HG03457 (cell line): ENCODE data around the gene PPFIBP1.
"Not testable (repeated sequence)": the region's sequence is repeated elsewhere in the genome, so short reads cannot be mapped to it uniquely, and the experiment has no call there.

Experiments
- ATAC-seq: cut with Tn5 transposase; IDR thresholded peaks from one replicate; pipeline ENCODE4 v1.9.1; 2021; ENCODE audit warnings: moderate number of reproducible peaks; ENCODE audit not compliant: unreplicated experiment

PPFIBP1 gene

DNA sequence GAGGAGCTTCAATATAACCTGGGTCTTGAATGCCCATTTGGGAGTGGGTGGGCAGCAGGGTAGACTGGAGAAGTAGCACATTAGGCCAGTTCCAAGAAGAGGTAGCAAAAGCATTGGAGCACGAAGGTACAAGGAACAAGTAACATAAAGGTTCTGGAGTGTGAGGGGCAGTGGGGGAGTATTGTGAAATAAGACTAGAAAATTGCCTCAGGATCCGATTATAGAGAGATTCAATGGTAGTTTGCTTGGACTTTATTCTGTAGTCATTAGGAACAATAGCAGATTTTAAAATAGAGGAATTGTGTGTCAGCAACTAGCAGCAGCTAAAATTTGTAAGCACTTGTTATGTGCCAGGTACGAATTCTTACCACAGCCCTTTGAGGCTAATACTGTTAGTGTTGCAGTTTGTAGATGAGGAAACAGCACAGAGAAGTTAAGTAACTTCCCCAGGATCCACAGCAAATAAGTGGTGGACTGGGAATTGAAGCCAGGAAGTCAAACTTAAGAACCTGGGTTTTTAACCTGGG lies 61.8 kb downstream of the PPFIBP1 start:
- no peak for ATAC-seq

DNA sequence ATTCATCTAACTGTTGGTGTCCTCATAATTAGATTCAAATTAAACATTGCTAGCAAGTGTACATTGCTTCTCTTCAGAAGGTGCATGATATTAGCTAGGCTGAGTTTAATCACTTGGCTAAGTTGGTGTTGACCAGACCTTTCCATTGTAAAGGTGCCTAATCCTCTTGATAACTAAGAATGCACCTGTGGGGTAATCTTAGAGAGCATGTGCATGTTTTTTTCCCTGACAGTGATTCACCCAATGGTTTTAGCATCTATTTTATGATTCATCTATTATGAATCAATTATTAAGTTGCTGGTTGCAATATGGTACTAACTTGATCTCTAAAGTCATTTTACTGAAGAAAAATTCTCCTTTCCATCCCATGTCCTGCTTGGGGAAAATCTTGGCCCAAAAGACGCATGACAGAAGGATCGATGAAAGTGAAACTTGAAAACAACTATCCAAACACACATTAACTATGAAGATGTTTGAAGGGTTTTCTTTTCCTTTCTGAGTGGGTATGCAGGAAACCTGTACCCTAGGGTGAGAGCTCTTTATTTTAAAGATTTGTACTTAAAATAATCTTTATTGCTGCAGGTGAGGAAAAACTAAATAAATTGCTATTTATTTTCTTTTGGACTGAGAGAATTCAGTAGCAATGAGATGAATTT lies 64.2 kb downstream of the PPFIBP1 start:
- ATAC-seq = not testable (repeated sequence)

DNA sequence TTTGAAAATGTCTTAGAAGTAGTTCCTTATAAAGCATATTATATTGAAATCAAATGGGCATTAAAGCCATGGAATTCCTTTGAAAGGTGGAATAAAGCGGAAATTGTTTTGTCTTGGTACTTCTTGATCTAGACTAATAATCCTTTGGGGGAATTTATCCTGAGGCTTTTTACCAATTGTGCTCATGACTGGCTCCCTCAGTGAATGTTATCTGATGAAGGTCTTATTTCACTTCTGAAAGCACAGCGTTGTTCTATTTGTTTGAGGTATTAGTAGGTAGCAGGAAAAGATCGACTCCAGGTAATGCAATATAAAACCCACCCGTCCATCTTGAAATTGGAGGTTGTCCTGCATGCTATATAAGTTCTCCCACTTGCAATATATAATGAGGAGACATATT lies 64.8 kb downstream of the PPFIBP1 start:
- ATAC-seq = no peak

DNA sequence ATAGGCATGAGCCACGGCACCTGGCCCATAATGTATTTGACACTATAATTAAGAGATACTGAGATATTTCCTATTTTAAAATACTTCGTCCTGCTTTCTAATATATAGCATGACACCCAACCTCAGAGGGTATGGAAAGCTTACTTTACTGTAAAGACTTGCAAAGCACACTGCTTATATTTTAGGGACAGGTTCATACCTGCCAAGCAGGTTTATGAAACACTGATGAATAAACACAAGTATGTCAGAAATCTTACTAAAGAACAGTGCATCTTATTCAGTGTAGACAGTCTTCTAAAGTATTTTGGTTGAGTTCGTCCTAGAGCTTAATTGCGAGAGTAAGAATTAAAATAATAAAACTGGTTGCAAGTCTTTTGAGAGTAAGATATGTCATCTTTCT lies 65.4 kb downstream of the PPFIBP1 start:
- no peak for ATAC-seq

DNA sequence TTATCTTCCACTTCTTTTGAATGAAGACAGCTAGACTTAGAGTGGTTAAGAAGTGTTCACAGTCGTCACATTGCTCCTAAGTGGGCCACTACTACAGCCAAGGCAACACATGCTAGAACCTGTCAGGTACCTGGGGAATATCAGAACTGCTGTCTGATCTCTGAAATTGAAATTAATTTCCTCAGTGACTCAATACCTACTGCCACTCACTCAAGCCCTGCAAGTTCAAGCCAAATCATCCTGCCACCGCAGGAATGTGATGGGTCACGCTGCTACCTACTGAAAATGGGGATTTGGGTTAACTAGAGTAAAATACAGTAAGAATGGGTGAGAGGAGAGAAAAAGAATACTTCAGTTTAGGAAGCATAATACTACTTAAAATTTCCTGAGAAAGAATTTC lies 67.7 kb downstream of the PPFIBP1 start:
- ATAC-seq = not testable (repeated sequence)

DNA sequence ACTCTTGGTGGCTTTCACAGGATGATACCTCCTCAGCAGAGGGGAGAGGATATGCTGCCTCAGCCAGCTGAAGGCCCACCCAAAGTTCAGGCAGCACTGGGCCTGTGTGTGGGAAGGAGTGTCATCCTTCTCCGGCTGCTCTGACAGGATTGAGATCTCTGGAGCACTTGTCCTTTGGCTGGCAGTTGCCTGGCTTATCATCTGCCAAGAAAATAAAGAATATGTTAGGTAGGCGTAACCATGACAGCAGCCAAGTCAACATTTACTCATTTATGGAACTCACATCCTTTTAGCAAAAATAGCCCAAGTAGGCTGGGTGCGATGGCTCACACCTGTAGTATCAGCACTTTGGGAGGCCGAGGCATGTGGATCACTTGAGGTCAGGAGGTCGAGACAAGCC lies 68.5 kb downstream of the PPFIBP1 start:
- no peak for ATAC-seq

DNA sequence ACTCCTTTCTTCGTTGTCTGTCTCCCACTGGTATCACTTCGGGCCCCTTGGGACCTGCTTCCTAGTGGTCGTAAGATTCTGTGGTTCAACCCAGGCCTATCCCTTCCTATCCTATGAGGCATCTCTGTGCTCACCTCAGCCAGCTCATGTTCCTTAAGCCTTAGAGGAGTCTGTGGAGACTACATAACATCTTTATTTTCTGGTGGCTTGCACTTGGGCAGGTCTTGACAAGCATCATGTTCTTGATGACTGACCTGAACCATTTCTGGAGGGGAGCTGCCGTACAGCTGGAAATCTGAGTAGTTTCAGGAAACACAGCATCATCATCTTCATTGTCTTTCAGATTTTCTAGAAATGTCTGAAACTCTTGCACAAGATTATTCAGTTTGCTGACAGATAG lies 69.3 kb downstream of the PPFIBP1 start:
- ATAC-seq = no peak

DNA sequence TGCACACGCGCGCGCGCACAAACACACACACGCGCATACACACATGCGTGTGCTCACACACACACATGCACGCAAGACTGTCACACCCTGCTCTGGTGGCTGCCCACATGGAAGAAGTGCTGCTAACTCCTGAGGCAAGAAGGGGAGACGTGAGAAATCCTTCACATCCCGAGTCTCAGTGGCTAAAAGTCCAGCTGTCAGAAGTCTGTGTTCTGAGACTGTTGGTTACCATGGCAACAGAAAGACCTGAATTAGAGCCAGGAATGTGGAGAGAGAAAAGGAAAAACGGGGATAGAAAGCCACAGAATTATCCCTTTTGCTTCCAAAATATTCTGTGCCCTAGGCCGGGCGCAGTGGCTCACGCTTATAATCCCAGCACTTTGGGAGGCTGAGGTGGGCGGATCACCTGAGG lies 71.2 kb downstream of the PPFIBP1 start:
- no peak for ATAC-seq

DNA sequence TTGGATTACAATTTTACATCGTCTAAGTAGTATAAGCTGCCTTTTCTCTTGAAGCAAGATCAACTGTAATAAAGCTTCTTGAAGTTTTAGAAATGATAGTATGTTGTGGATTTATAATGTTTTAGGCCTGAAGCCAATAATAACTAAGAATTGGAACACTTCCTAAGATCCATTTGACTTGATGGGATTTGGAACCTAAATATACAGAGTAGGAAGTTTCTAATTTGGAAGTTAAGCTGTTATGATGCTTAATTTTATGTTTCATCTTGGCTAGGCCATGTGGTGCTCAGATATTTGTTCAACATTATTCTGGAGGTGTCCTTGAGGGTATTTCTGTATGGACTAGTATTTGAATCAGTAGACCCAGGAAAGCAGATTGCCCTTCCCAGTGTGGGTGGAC lies 74.9 kb downstream of the PPFIBP1 start:
- ATAC-seq = not testable (repeated sequence)

DNA sequence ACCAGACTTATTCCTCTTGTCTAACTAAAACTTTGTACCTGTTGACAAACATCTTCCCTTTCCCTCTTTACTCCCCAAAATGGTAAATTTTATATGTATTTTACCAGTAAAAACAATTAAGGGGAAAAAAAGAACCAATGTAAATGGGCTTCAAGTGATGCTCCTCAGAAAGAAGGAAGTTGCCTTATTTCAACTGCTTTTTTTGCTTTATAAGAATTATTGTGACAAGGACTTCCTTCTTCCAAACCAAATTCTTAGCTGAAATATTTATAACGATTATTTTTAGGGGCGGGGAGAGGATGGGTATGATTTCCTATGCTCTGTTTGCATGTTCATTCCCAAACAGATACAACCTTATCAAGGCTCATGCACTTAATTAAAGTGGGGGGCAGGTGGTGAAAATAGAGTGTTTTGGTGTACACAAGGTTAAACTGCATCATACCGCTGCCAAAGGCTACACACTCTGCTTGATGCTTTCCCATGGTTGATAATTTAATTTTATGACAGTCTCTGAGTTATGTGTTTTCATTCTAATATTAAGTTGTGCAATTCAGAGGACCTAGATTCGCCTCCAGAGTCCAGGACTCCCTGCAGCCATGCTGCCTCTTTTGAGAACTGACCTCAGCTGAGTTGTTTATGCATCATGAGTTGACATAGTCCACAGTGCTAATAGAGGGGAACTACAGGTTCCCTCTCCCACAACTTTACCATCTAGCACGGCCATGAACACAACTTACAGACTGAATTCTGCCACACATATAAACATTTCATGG lies 77.2 kb downstream of the PPFIBP1 start:
- ATAC-seq = not testable (repeated sequence)

DNA sequence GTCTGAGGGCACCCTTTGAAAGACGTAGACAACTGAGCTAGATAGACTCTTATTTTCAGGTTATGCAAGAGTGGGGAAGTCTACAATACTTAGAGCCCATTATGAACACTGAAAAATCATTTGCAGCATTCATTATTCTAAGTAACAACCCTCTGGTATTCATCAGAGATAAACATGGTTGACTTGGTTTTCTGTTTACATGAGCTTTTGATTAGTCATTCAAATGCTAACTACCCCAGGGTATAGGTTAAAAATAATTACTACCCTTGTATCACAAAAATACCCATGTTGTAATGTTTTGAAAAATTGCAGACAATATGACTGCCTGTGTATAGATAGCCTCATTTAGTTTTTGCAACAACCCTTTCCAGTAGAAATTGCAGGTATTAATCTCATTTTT lies 78.5 kb downstream of the PPFIBP1 start:
- no peak for ATAC-seq

DNA sequence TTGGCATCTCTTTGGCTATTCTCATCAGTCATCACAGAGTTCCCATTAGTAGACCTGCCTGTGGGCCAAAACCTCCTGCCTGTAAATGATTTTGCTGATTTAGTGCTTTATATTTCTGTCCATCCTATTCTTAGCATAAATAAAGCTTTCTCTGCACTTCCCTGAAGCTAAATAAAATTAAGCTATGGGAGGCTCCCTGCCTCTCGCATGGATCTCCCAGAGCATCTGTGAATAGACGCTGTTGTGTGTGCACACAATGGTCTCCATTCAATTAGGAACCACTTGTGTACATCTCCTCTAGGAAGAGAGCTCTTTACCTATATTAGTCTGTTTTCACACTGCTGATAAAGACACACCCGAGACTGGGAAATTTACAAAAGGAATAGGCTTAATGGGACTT lies 80.4 kb downstream of the PPFIBP1 start:
- no peak for ATAC-seq

DNA sequence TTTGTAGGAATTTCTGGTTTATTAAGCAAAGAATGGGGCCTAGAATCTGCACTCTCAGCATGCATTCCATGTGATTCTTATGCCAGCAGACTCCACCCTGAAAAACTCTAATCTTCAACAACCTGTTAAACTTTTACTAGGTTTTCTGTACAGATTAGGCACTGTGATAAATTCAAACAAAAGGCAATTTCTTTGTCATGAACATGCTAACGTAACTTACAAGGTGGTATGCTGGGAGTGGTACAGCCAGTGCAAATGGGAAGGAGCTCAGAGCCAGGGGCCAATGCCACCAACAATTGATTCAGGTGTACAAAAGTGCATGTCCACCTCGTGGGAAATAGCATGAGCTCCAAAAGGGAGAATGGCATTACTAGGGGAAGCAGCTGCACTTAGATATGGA lies 83.0 kb downstream of the PPFIBP1 start:
- ATAC-seq = no peak

DNA sequence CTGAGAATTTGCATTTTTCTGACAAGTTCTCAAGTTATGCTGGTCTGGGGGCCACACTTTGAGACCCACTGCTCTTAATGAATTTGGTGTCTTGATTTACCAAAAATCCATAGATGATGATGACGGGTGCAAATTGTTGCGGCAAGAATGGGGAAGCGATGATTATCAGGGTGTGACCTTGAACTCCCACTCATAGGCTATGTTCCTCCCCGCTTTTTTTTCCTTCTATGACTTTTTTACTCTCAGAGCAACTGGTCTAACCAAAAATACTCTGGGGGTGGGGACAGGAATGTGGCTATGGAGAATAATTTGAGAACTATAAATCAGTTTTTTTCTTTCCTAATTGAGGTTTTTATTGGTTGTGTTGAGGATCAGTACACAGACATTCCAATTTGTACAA lies 83.6 kb downstream of the PPFIBP1 start:
- no peak for ATAC-seq

DNA sequence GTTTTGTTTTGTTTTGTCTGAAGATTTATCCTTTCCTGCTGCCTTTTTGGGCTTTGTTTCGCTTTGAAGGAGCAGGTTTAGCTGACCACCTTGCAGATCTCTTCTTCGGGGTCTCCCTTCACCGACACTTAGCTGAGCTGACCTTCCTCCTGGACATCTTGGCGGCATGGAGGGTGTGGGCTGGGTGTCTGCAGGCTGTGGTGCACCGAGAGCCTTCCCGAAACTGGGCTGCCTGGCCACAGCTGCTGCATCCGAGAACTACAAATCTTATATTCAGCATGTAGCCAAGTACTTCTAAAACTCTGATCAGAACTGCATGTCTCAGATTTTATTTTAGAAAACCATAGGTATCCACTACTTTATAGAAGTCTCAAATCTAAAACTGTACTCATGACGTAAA lies 84.9 kb downstream of the PPFIBP1 start:
- no peak for ATAC-seq

DNA sequence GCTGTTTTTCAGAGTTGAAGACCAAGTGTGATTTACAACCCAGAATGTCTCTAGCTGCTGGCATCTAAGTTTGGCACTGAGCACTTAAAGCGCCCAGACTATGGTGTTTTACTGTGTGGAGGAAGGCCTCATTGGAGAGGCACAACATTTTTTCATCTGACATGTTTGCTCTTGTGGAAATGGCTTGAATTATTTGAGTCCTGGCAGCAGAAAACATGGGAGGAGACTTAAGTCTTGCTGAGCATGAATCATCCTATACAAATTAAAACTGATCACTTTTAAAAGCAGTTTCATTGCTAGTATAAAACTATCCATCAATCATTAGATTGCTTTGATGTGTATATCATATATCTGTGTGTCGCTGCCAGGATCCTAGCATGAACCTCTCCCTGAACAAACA lies 86.4 kb downstream of the PPFIBP1 start:
- ATAC-seq = no peak

DNA sequence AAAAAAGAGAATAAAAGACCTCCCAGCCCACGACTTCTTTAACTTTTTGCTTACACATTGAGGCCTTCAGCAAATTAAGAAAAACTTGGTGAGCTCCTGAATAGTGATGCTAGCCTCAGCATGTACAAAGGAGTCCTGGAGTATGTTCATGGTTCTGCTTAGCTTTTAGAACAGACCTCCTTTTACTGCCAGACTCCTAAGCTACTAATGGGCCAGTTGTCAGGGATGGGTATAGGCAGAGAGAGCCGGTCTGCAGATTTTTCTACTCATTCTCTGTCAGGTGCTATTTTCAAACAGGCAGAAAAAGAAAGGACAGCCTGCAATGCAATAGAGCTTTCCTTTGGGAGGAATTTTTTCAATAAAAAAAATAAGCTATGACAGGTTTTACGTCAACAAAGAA lies 90.4 kb downstream of the PPFIBP1 start:
- ATAC-seq = no peak

DNA sequence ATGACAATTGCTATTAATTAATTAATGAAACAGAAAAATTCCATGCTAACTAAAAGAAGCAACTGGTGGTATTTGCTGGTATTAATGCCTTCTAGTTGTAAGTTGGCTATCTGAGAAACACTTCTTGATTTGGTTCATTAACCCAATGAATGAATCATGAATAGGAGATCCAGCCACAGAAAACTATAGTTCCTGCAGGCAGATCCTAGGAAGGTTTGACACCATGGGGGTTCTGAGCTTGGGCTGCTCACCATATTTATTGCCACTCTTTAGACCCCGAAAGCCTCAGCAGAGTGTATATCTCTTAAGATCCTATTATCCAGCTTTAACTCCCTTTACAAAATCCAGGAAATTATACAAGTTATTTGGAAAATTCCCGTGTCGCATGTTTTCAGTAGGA lies 90.9 kb downstream of the PPFIBP1 start:
- ATAC-seq = no peak

DNA sequence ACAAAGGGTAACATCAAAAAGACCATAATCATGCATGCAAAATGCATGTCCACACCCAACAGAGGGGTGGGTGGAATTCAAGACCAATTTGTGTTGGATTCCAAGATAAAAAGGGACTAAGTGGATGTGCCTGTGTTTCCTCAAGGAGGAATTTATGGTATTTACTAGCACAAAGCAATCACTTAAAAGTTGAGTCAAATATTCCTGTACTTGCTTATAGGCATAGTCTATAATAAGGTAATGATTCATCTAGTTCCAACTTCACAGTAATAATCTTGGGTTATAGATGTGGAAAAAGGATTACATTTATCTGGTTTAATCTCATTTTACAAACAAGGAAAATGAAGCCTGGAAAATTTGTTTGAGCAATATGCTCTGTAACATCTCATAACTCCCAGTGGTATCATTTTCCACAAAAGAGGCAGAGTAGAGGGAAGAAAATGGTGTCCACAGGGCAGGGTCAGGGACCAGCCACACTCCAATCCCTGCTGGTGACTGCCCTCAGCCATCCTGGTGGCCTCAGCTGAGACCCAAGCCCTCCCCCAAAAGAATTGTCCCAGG lies 91.4 kb downstream of the PPFIBP1 start:
- no peak for ATAC-seq

DNA sequence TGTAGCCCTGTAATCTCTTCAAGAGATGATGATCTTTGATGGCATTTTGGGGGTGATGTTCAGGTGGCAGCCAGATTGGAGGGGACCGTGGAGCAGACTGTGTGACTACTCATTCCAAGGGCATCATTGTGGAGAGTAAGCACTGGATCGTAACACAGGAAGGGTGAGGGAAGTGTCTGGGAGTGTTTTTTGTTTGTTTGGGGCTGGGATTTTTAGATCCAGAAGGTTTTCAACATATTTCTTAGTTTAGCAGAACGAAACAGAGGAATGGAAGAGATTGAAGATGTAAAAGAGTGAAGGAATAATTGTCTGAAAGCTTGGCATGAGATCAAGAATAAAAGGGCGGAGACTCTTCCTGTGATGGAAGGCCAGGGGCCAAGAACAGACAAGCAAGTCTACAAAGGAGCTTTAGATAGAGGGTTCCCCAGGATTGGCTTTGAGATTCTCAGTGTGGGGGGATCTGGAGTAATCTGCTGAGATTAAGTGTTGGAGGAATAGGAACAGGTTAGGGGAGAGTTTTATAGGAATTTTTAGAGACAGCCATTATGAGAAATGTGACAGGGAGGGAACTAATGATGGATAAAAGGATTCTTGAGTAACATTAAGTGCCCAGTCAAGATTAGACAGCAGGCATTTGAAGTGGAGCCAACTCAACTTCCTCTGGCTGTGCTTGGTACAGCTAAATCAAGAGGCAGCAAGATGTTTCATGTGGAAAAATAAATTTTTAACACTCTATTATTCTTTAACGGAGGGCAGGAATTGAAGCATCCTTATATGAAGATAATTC lies 92.5 kb downstream of the PPFIBP1 start:
- ATAC-seq = no peak

DNA sequence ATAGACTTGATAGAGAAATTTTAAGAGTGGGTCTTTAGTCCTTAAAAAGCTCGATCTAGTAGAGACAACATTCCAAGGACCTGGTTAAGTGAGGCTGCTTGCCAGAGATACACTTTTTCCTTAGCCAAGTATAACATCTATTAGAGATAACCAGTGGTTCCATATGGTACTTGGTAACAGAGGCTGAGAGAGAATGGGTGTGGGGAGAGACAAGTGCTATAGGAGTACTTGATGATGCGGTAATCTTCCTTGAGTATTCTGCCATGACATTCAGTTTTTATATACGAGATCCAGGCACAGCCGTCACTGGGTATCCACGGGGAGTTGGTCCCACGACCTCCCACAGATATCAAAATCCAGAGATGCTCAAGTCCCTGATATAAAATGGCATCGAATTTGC lies 94.8 kb downstream of the PPFIBP1 start:
- ATAC-seq = no peak
